Jurkat, Clone E6-1 (cell line): ENCODE data around the gene CDH6. TPM values are rescaled to one million over a fixed set of nuclear protein-coding genes. Genes with fewer than 3 reads are reported as not detected.

Experiments
- DNase-seq: peaks from one replicate; pipeline ENCODE4 v3.0.0-alpha.2; 2011; ENCODE audit warnings: low read depth, low spot score
- H3K4me3 ChIP-seq: 2 replicates; pipeline ENCODE4 v1.5.1; 2011; ENCODE audit warnings: mild to moderate bottlenecking, low read length, control low read depth, moderate library complexity
- polyA plus RNA-seq: library from polyadenylated mRNA; unstranded; fragments of >200 nt; gene quantifications from one replicate; pipeline ENCODE4 v1.2.1, GENCODE V29; 2012; ENCODE audit warnings: missing spikeins; ENCODE audit not compliant: insufficient read length, insufficient read depth

CDH6 gene
- not detected for polyA plus RNA-seq

GRCh38 chr5:31193591-31194467 is at the start of gene CDH6:
Gene CDH6 (plus strand): TSS chr5:31193686. CDS start chr5:31267474, 73,788 bp downstream.
- DNase-seq: no peak
- no peak within 1 kb of the TSS for H3K4me3 ChIP-seq

- peak; percentile 71 for DNase-seq
Measured at GRCh38 chr5:31144364-31144763, 49.1 kb upstream of the CDH6 start.

GRCh38 chr5:31148959-31149475 is 44.5 kb upstream of the CDH6 start:
- DNase-seq: no peak
- no peak overlapping the region for H3K4me3 ChIP-seq

More at GRCh38 chr5:31144364-31144763, 49.1 kb upstream of the CDH6 start:
- H3K4me3 ChIP-seq: no peak overlapping the region

- no peak for DNase-seq
- H3K4me3 ChIP-seq: no peak overlapping the region
Measured at GRCh38 chr5:31153521-31153920, 40.0 kb upstream of the CDH6 start.

- no peak overlapping the region for H3K4me3 ChIP-seq
- DNase-seq: no peak
Measured at GRCh38 chr5:31156631-31157160, 36.8 kb upstream of the CDH6 start.

GRCh38 chr5:31157720-31158119 is 35.8 kb upstream of the CDH6 start:
- no peak overlapping the region for H3K4me3 ChIP-seq
- no peak for DNase-seq

- DNase-seq: no peak
- no peak overlapping the region for H3K4me3 ChIP-seq
Measured at GRCh38 chr5:31158686-31159085, 34.8 kb upstream of the CDH6 start.

- no peak for DNase-seq
- no peak overlapping the region for H3K4me3 ChIP-seq
Measured at GRCh38 chr5:31161781-31162181, 31.7 kb upstream of the CDH6 start.

GRCh38 chr5:31165729-31166128 is 27.8 kb upstream of the CDH6 start:
- no peak for DNase-seq
- no peak overlapping the region for H3K4me3 ChIP-seq

GRCh38 chr5:31169379-31169778 is 24.1 kb upstream of the CDH6 start:
- no peak overlapping the region for H3K4me3 ChIP-seq
- DNase-seq: no peak

GRCh38 chr5:31172881-31173280 is 20.6 kb upstream of the CDH6 start:
- no peak overlapping the region for H3K4me3 ChIP-seq
- no peak for DNase-seq

GRCh38 chr5:31173614-31174013 is 19.9 kb upstream of the CDH6 start:
- no peak for DNase-seq
- no peak overlapping the region for H3K4me3 ChIP-seq

- no peak for DNase-seq
- H3K4me3 ChIP-seq: no peak overlapping the region
Measured at GRCh38 chr5:31181376-31181987, 12.0 kb upstream of the CDH6 start.

GRCh38 chr5:31182136-31182535 is 11.3 kb upstream of the CDH6 start:
- no peak overlapping the region for H3K4me3 ChIP-seq
- no peak for DNase-seq

- no peak for DNase-seq
- H3K4me3 ChIP-seq: no peak overlapping the region
Measured at GRCh38 chr5:31185951-31186350, 7.5 kb upstream of the CDH6 start.

GRCh38 chr5:31186672-31187267 is 6.7 kb upstream of the CDH6 start:
- peak; percentile 32 for DNase-seq
- no peak overlapping the region for H3K4me3 ChIP-seq

GRCh38 chr5:31187591-31187990 is 5.9 kb upstream of the CDH6 start:
- no peak overlapping the region for H3K4me3 ChIP-seq
- DNase-seq: no peak

- no peak for DNase-seq
- H3K4me3 ChIP-seq: no peak overlapping the region
Measured at GRCh38 chr5:31192442-31192841, 1.0 kb upstream of the CDH6 start.

GRCh38 chr5:31193116-31193515 is 370 bp upstream of the CDH6 start:
- DNase-seq: no peak
- H3K4me3 ChIP-seq: no peak overlapping the region

- no peak for DNase-seq
- no peak overlapping the region for H3K4me3 ChIP-seq
Measured at GRCh38 chr5:31194468-31194813, 955 bp downstream of the CDH6 start.
